HG03135 (cell line): ENCODE data around the gene MROH9.

ENCODE experiments used
- ATAC-seq: cut with Tn5 transposase; IDR thresholded peaks from one replicate; pipeline ENCODE4 v1.9.1; 2021; ENCODE audit warnings: mild to moderate bottlenecking, moderate library complexity; ENCODE audit not compliant: unreplicated experiment

The MROH9 gene

DNA sequence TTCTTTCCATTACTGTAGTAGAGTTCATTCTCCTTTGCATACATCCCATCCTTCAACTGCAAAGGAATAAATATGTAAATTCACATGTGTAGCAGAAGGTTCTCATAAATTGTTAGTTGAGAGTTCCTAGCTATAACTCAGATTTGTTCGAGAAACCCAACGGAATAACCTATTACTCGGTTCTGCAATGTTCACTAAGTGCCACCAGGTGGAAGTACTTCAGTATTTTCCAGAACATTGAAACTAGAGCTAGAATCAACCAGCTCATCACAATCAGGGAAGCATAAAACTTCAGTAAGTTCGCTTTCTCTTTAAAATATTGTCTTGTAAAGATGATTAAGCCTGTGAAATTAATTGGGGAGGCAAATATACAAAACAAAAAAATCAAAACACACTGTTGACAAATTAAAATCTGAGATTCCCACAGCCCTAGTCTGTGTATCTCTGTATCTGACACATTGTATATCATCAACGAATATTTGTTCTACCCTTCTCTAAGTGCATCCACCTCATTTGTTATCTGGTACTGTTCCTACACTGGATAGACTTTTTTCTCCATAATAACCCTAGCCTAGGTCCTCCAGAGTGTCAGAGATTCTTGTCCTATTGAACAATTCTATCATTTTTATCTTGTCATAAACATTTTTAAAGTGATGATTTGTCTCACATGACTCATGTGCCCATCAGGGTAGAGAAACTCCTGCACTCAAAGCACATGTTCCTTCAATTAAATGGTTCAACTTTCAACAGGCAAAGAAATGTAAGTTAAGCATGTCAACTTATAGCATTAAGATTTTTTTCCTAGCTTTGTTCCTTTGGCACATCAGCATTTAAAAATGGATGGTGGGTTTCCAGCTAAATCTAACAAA, 31.9 kb downstream of the MROH9 start:
- ATAC-seq = no peak

DNA sequence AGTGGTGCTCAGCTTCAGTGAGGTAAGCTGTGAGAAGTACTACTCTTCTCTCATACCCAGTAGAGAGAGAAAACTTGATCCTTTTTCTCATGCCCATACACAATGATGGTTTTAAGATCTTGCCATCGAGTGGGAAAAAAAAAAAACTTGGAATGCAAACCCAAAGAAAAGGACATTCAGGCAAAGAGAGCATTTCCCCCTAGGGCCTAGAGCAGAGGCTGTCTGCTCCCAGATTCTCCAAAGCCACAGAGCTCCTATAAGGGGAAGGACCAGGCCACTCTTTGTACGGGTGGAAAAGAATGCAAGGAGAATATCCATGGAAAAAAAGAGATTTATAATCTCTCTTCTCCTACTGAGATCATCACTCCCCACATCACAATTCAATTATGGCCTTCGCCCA, 34.9 kb downstream of the MROH9 start:
- ATAC-seq = no peak

DNA sequence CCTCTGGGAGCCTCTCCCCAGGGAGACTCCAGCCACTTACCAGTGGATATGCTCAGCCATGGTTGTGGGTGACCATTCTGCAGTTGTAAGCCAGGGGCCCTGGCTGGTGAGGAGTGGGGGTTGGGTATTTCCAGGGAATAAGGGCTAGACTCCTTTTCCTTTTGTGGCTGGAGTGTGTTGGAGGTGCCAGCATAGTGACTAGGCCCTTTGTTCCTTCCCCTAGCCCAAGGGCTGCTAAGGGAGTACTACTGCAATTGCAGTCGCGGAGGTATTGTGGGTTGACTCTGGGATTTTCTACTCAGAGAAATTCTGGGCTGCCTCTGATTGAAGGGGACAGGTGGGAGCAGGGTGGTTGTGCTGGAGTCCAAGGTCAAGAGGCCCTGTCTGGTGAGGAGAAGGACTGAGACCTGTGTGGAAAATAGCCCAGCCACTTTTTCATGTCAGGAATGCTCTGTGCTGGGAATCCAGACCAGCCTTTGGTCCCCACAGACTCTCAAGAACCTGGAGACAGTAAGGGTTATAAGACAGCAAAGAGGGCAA, 43.1 kb downstream of the MROH9 start:
- no peak for ATAC-seq

DNA sequence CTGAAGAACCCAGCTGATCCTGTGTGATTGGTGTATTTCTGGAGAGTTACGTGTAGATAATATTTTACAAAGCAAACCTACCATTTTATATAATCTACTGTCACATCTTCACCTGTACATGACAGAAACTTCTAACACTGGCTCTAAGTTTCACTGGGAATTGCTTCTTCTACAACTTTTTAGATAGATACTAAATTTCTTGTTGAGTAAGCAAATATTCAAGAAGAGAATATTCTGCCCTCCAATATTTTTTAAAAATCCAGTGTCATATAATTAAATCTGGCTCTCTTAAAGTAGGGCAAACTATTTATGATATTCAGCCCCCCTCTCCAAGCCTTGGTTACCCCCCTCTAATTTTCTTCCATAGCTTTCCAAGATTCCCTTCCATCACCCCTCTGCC, 50.1 kb downstream of the MROH9 start:
- no peak for ATAC-seq

DNA sequence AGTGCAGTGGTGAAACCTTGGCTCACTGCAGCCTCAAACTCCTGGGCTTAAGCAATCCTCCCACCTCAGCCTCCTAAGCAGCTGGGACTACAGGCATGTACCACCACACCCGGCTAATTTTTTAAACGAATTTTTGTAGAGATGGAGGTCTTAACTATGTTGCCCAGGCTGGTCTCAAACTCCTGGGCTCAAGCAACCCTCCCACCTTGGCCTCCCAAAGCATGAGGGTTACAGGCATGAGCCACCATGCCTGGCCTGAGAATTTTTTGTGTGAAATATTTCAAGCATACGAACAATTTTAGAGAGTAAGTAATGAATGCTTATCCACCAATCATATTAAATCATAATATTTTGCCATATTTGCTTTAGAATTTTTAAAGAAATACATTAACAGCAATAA, 51.6 kb downstream of the MROH9 start:
- no peak for ATAC-seq

DNA sequence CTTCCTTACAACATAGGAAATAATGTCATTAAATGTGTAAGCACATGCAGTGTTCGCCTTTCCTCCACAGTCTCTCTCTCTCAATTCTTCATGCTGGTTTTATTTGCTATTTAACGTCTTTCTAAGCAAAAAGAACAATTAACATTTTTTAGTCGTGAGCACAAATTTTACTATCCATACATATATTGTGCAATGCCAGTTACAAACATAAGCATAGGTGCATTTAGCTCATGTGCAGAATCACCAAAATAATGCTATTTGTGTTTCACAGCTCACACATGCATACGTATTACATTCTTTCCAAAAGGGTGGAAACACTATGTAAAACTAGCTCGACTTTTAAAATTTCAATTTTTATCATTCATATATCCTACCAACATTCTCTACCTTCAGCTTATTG, 52.1 kb downstream of the MROH9 start:
- ATAC-seq = no peak

- no peak for ATAC-seq
Measured at GRCh38 chr1:170993151-170993550, 57.8 kb downstream of the MROH9 start.

DNA sequence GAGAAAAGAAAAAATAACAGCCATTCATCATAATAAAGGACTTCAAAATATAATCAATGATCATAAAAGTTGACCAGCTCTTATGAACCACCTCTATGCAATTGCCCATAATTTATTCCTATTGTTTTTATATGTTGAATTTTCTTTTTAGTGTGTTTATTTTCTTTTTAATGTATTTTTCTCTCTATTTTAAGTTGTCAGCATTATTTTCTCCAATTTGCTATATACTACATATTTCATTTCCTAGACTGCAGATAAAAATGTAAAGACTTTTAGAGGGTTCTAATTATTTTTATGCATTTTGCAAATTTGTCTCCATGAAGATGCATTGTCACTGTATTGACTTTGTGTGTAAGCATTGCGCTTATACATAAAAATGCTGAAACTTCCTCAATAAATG, 58.4 kb downstream of the MROH9 start:
- no peak for ATAC-seq

DNA sequence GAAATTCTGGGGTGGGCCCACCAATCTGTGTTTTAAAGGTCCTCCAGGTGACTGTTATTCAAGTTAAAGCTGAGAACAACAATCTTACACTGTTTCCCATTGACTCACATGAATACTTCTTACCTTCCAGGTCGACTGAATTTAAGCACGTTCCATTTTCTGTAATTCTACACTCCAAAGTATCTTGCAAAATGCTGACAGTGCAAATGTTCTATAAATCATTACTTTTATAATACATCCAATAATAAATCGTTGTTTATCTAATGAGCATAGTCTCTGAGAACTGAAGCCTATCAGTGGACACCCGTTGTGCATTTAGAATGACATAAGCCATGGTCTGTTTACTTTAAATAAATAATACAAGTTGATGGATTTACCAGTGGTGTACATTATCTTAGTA, 79.5 kb downstream of the MROH9 start:
- no peak for ATAC-seq

DNA sequence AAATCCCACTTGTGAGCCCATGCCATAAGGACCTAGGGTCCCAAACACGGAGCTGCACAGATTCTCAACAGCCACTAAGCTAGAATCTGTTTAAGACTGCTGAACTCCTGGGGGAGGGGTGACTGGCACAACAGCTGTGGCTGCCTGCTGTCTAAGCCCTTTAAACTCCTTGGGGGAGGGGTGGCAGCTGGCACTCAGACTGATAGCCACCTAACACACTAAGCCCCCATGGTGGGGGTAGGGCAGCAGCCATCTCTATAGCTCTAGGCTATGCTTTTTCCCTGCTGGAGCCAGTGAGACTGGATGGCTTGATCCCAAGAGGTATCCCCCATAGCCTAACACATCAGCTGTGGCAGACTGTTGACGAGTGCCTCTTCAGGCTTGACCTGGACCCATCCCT, 82.1 kb downstream of the MROH9 start:
- no peak for ATAC-seq

- no peak for ATAC-seq
Measured at GRCh38 chr1:171019971-171020370, 84.6 kb downstream of the MROH9 start.

GRCh38 chr1:171032822-171033702, 97.7 kb downstream of the MROH9 start:
- no peak for ATAC-seq

GRCh38 chr1:171037626-171038025, 102.3 kb downstream of the MROH9 start:
- no peak for ATAC-seq

- ATAC-seq = no peak
Measured at GRCh38 chr1:171038284-171038683, 103.0 kb downstream of the MROH9 start.

- no peak for ATAC-seq
Measured at GRCh38 chr1:171048014-171048413, 112.7 kb downstream of the MROH9 start.

GRCh38 chr1:171052977-171053376, 117.6 kb downstream of the MROH9 start:
- ATAC-seq = no peak

DNA sequence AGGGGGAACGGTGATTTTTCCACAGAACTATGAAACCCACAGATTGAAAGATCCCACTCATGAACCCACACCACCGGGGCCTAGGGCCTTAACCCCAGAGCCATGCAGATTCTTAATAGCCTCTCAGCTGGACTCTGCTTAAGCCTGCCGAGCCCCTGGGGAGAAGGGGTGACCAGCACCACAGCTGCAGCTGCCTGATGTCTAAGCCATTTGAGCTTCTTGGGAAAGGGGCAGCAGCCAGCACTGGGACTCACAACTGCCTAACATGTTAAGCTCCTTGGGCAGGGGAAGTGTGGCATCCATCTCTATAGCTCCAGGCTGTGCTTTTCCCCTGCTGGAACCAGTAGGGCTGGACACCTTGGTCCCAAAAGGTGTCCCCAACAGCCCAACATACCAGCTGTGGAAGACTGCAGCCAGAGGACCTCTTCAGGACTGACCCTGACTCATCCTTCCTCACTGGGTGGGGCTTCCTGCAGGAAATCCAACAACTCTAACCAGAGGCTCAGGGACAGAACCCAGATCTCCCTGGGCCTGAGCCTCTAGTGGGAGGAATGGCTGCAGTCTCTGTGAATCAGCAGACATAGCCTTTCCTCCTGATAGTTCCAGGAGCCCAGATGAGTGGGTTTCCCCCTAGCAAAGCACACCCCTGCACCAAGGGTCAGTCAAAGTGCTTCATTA, 120.8 kb downstream of the MROH9 start:
- no peak for ATAC-seq

DNA sequence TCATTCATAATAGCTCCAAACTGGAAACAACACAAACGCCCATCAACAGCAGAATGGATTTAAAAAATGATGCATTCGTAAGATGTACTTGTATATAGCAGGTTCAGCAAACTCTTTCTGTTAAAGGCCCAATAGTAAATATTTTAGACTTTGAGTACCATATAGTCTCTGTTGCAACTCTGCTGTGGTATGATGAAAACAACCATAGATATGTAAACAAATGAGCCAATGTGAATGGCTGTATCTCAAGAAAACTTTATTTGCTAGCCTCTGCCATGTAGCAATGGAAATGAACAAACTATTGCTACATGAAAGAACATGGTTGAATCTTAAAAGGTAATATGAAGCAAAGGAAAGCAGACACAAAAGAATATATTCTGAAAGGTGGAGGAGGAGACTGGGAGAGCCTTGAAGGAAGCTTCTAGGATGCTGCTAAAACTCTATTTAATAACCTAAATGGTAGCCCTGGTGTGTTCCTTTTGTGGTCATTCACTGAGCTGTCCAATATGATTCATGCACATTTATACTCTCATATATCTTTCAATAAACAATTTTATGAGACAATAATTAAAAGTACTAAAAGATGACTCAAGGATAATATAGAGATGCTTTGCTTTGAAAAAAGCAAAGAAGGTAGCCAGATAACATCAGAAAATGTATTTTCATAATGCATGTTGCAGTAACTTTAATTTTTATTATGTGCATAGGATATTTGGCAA, 126.2 kb downstream of the MROH9 start:
- ATAC-seq = no peak

- no peak for ATAC-seq
Measured at GRCh38 chr1:171062902-171063301, 127.6 kb downstream of the MROH9 start.

DNA sequence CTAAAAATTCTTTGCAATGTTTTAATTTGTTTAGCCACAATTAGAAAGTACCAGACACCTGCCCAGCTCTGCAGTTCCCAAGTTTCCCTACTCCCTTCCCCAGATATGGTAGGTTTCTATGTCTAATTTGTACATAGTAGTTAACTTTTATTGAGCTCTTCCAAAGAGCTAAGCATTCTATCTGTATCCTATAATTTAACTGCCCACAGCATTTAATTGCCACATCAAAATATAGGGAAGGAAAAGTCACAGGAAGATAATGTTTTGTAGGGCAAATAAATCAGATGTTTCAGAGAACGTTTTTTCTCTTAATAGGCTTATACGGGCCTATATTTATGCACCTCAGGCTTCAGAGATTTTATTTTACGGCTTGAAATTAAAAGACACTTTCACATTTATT, 139.7 kb downstream of the MROH9 start:
- ATAC-seq = no peak
